ENCODE measurements around the gene TMEM50B. TPM values are rescaled to one million over a fixed set of nuclear protein-coding genes. Genes with fewer than 3 reads are reported as not detected.

TMEM50B gene
- total and polyA plus RNA-seq, 2 of the 8 experiments (the other 6 are each of a cell fraction or from before 2014, with no cell fraction given) = 16.8 to 20.5 TPM

- Histone ChIP-seq H3K4me1 (replicated peaks in 1 of 4; ENCODE audit: control insufficient read depth in 3 of 4, insufficient read depth in 4 of 4, low read length in 3 of 4) (no peaks in the 10 kb centered on the region), H2BK12ac (ENCODE audit: low read depth, low read length) (no peak overlapping the region), H3K9me3 (ENCODE audit: insufficient read depth in 2 of 2, low read depth in 1 of 2, low read length in 1 of 2) (no peaks in the 10 kb centered on the region), H3K4ac (replicated peaks; ENCODE audit: insufficient read length, low read depth, low read length) (no peak overlapping the region), H3K23me2 (ENCODE audit: low read depth, low read length) (no peaks in the 10 kb centered on the region), H2BK120ac (replicated peaks; ENCODE audit: low read depth, low read length) (no peak overlapping the region), H3K14ac (ENCODE audit: insufficient read length) (no peak overlapping the region), H3K36me3 (ENCODE audit: control insufficient read depth in 2 of 4, insufficient read depth in 4 of 4, low read length in 3 of 4) (no peaks in the 10 kb centered on the region; a peak in 2 of 8 replicates), H3K79me2 (ENCODE audit: control insufficient read depth in 1 of 2, insufficient read depth in 2 of 2, low read length in 2 of 2) (no peaks in the 10 kb centered on the region), H3K18ac (ENCODE audit: extremely low read depth, low read length) (no peak overlapping the region), H2BK15ac (ENCODE audit: low read length) (no peak overlapping the region), H4K20me1 (replicated peaks in 1 of 2; ENCODE audit: control insufficient read depth in 1 of 2, insufficient read depth in 2 of 2, low read length in 2 of 2) (no peaks in the 10 kb centered on the region), H2BK20ac (ENCODE audit: low read length) (no peak overlapping the region), H4K91ac (replicated peaks; ENCODE audit: insufficient read length, low read length) (no peak overlapping the region), H4K8ac (ENCODE audit: extremely low read depth, insufficient read depth, low read length) (no peak overlapping the region), H3K23ac (ENCODE audit: insufficient read length) (no peak overlapping the region), H3K79me1 (ENCODE audit: low read depth, low read length) (no peaks in the 10 kb centered on the region), H3K4me3 (ENCODE audit: extremely low read depth in 1 of 4, insufficient read depth in 2 of 4, low read depth in 3 of 4, low read length in 4 of 4) (no peak overlapping the region), H3K56ac (replicated peaks; ENCODE audit: insufficient read length, low read depth, low read length) (no peak overlapping the region), H3K4me2 (ENCODE audit: insufficient read depth in 1 of 2, low read depth in 2 of 2, low read length in 2 of 2) (no peak overlapping the region), H2AFZ (ENCODE audit: low read length) (no peak overlapping the region), H2BK5ac (ENCODE audit: low read depth, low read length) (no peak overlapping the region), H3K27ac (ENCODE audit: low read depth, low read length) (no peak overlapping the region), H2AK5ac (ENCODE audit: low read depth, low read length) (no peak overlapping the region), H3K27me3 (replicated peaks in 1 of 4; ENCODE audit: control insufficient read depth in 3 of 4, extremely low read depth in 1 of 4, insufficient read depth in 3 of 4, low read length in 3 of 4) (no peaks in the 10 kb centered on the region), H3K9ac (replicated peaks in 1 of 4; ENCODE audit: extremely low read depth in 1 of 4, low read depth in 3 of 4, low read length in 3 of 4) (no peak overlapping the region), H4K5ac (ENCODE audit: insufficient read length, low read depth, low read length) (no peak overlapping the region)
- no peak for DNase-seq (ENCODE audit: low read depth in 1 of 2, low spot score in 2 of 2)
- no peak for FAIRE-seq
- ChIA-PET POLR2A (ENCODE audit: partially characterized antibody) (no interaction called here), CTCF (ENCODE audit: partially characterized antibody) (interaction anchor here (2.0 kb wide), 1 partner anchor 76 kb away, joined by 6 read pairs; no protein-coding TSS in a partner anchor)
- WGBS, 2 experiments (ENCODE audit: extremely low coverage in 1 of 2, insufficient coverage in 1 of 2, insufficient read length in 1 of 2, insufficient replicate concordance in 2 of 2, low coverage in 1 of 2, low lambda C conversion rate in 2 of 2, missing lambda C conversion rate in 1 of 2) = 95% methylated on average over 1 of the region's 1 CpG; no CpG with 5 or more reads in 1 of the 2 experiments
- TF ChIP-seq CEBPB (IDR thresholded peaks at IDR 0.05; ENCODE audit: low read depth, low read length) = no peak
- TF ChIP-seq TEAD4 (IDR thresholded peaks at IDR 0.05; ENCODE audit: low read depth, low read length) = no peak
- no peak for TF ChIP-seq NRF1 (IDR thresholded peaks at IDR 0.05; ENCODE audit: low read depth, low read length)
- no peak for TF ChIP-seq SIRT6 (IDR thresholded peaks at IDR 0.05; ENCODE audit: low read length)
- no peak for TF ChIP-seq SP1 (IDR thresholded peaks at IDR 0.05; ENCODE audit: low read depth, low read length)
- TF ChIP-seq, protein P1, sequence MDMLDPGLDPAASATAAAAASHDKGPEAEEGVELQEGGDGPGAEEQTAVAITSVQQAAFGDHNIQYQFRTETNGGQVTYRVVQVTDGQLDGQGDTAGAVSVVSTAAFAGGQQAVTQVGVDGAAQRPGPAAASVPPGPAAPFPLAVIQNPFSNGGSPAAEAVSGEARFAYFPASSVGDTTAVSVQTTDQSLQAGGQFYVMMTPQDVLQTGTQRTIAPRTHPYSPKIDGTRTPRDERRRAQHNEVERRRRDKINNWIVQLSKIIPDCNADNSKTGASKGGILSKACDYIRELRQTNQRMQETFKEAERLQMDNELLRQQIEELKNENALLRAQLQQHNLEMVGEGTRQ (IDR thresholded peaks at IDR 0.05; ENCODE audit: low read length) = no peak
- no peak for TF ChIP-seq KDM4A (IDR thresholded peaks at IDR 0.05; ENCODE audit: low read depth, low read length, severe bottlenecking)
- TF ChIP-seq EP300 (IDR thresholded peaks at IDR 0.05; ENCODE audit: borderline replicate concordance in 1 of 2, low read depth in 2 of 2, low read length in 2 of 2) = no peak
- TF ChIP-seq CBX5 (IDR thresholded peaks at IDR 0.05; ENCODE audit: low read depth, low read length) = no peak
- TF ChIP-seq POU5F1 (IDR thresholded peaks at IDR 0.05; ENCODE audit: low read depth, low read length) = no peak
- no peak for TF ChIP-seq EGR1 (IDR thresholded peaks at IDR 0.05; ENCODE audit: borderline replicate concordance, low read depth, low read length)
- TF ChIP-seq CHD1 (IDR thresholded peaks at IDR 0.05; ENCODE audit: low read depth, low read length) = no peak
- no peak for TF ChIP-seq RNF2 (IDR thresholded peaks at IDR 0.05; ENCODE audit: borderline replicate concordance, low read depth, low read length, missing control alignments, poor library complexity, severe bottlenecking)
- TF ChIP-seq SUZ12 (IDR thresholded peaks at IDR 0.05; ENCODE audit: low read length) = no peak
Observed at GRCh38 chr21:33451634-33452071, 28.1 kb downstream of the TMEM50B start.
